SK-N-SH (cell line): ENCODE data around the gene LMO7.

Experiments
- FOXJ3 ChIP-seq: sonication (generic); formaldehyde crosslinking; IDR thresholded peaks from 2 replicates; pipeline ENCODE4 v1.5.1; 2020; ENCODE audit warnings: mild to moderate bottlenecking, missing genetic modification reagents
- NFIC ChIP-seq: IDR thresholded peaks from 2 replicates; pipeline ENCODE4 v1.4.0; 2012; ENCODE audit warnings: borderline replicate concordance
- RFX5 ChIP-seq: IDR thresholded peaks from 2 replicates; pipeline ENCODE4 v1.6.1; 2012; ENCODE audit warnings: mild to moderate bottlenecking, improper control_type of control experiment, low read length
- RXRA ChIP-seq: IDR thresholded peaks from 2 replicates; pipeline ENCODE4 v1.4.0; 2012; ENCODE audit warnings: low read depth, mild to moderate bottlenecking, borderline replicate concordance
- TF ChIP-seq, protein P1 (sequence below): IDR thresholded peaks from 2 replicates; pipeline ENCODE4 v1.4.0; 2012; ENCODE audit warnings: low read depth
- TF ChIP-seq, protein P2 (sequence below): fragments of 200-600 bp; sonication (generic); IDR thresholded peaks from 2 replicates; pipeline ENCODE4 v1.6.1; 2017; ENCODE audit warnings: antibody characterized with exemption, mild to moderate bottlenecking, moderate library complexity

DNA sequence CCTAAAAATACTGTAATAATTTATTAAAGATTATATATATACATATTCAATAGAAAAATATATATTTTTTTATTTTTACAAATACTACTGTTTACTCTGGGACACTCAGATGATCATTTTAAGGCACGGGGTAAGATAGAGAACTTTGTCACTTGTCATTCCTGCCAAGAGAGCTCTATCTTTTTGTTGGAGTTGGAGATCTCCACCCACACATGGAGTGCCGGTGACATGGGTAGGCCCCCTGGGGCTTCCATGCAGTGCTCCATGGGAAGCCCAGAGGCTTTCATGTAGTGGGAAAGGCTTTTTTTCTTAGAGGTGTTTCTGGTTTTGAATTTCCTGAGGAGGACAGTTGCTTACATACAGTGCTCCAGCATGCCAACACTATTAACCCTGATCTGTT is 81.4 kb downstream of the LMO7 start:
- no peak for TF ChIP-seq RXRA
- TF ChIP-seq, protein P1, sequence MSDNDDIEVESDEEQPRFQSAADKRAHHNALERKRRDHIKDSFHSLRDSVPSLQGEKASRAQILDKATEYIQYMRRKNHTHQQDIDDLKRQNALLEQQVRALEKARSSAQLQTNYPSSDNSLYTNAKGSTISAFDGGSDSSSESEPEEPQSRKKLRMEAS, result no peak
- no peak for TF ChIP-seq NFIC
- TF ChIP-seq RFX5, result no peak
- TF ChIP-seq, protein P2, sequence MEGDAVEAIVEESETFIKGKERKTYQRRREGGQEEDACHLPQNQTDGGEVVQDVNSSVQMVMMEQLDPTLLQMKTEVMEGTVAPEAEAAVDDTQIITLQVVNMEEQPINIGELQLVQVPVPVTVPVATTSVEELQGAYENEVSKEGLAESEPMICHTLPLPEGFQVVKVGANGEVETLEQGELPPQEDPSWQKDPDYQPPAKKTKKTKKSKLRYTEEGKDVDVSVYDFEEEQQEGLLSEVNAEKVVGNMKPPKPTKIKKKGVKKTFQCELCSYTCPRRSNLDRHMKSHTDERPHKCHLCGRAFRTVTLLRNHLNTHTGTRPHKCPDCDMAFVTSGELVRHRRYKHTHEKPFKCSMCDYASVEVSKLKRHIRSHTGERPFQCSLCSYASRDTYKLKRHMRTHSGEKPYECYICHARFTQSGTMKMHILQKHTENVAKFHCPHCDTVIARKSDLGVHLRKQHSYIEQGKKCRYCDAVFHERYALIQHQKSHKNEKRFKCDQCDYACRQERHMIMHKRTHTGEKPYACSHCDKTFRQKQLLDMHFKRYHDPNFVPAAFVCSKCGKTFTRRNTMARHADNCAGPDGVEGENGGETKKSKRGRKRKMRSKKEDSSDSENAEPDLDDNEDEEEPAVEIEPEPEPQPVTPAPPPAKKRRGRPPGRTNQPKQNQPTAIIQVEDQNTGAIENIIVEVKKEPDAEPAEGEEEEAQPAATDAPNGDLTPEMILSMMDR, result no peak
- TF ChIP-seq FOXJ3, result no peak
